ENCODE data around the gene NIPAL1.

GRCh38 chr4:48064349-48064748, 47.8 kb downstream of the NIPAL1 start:
- TF ChIP-seq, protein P1, sequence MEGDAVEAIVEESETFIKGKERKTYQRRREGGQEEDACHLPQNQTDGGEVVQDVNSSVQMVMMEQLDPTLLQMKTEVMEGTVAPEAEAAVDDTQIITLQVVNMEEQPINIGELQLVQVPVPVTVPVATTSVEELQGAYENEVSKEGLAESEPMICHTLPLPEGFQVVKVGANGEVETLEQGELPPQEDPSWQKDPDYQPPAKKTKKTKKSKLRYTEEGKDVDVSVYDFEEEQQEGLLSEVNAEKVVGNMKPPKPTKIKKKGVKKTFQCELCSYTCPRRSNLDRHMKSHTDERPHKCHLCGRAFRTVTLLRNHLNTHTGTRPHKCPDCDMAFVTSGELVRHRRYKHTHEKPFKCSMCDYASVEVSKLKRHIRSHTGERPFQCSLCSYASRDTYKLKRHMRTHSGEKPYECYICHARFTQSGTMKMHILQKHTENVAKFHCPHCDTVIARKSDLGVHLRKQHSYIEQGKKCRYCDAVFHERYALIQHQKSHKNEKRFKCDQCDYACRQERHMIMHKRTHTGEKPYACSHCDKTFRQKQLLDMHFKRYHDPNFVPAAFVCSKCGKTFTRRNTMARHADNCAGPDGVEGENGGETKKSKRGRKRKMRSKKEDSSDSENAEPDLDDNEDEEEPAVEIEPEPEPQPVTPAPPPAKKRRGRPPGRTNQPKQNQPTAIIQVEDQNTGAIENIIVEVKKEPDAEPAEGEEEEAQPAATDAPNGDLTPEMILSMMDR (conservative IDR thresholded peaks at IDR 0.05; ENCODE audit: low read depth, low read length): no peak
- no peak for TF ChIP-seq EZH2 (IDR thresholded peaks at IDR 0.05; ENCODE audit: borderline replicate concordance, low read depth, low read length, poor library complexity, severe bottlenecking)
